K562 (cell line): ENCODE measurements around the gene SLC5A6. TPM values are rescaled to one million over a fixed set of nuclear protein-coding genes. Genes with fewer than 3 reads are reported as not detected.

ENCODE experiments used
- CAMTA2 ChIP-seq: fragments of 250-450 bp; sonication (Bioruptor Pico); conservative IDR thresholded peaks from 2 replicates; pipeline ENCODE4 v1.5.1; 2022
- FUS ChIP-seq: fragments of 200-400 bp; formaldehyde crosslinking; optimal IDR thresholded peaks from 2 replicates; pipeline ENCODE3; 2017; ENCODE audit warnings: low read depth, low read length
- KDM4B ChIP-seq, 2 experiments: fragments of 450-650 bp in 1 of 2; sonication (generic) in 1 of 2; IDR thresholded peaks; 2 replicates each; pipeline ENCODE4 v1.6.1; 2016 to 2017; ENCODE audit warnings: borderline replicate concordance in 2 of 2, antibody characterized with exemption in 1 of 2, low read depth in 1 of 2, mild to moderate bottlenecking in 1 of 2
- KLF16 ChIP-seq: IDR thresholded peaks from 2 replicates; pipeline ENCODE4 v1.6.1; 2016; ENCODE audit warnings: antibody characterized with exemption
- POU5F1 ChIP-seq: fragments of 150-350 bp; IDR thresholded peaks from 2 replicates; pipeline ENCODE4 v1.6.1; 2014; ENCODE audit warnings: borderline replicate concordance, low read length, low read depth, mild to moderate bottlenecking; ENCODE audit not compliant: partially characterized antibody
- SUPT5H ChIP-seq: fragments of 450-650 bp; IDR thresholded peaks from 2 replicates; pipeline ENCODE4 v1.6.1; 2016
- ZBTB17 ChIP-seq: fragments of 450-650 bp; formaldehyde crosslinking; IDR thresholded peaks from 2 replicates; pipeline ENCODE4 v1.4.0; 2020; ENCODE audit warnings: mild to moderate bottlenecking
- ZNF197 ChIP-seq: fragments of 200-800 bp; sonication (Bioruptor generic); IDR thresholded peaks from 2 replicates; pipeline ENCODE4 v1.6.1; 2016; ENCODE audit warnings: low read depth, missing genetic modification characterization, missing compliant biosample characterization
- ZNF24 ChIP-seq: fragments of 450-650 bp; IDR thresholded peaks from 2 replicates; pipeline ENCODE4 v1.6.1; 2016
- ZNF354B ChIP-seq: fragments of 250-450 bp; sonication (Bioruptor Pico); IDR thresholded peaks from 2 replicates; pipeline ENCODE4 v1.4.0; 2020
- ZNF696 ChIP-seq: fragments of 250-450 bp; sonication (Bioruptor Pico); conservative IDR thresholded peaks from 2 replicates; pipeline ENCODE4 v1.4.0; 2020; ENCODE audit warnings: mild to moderate bottlenecking, moderate library complexity
- polyA plus RNA-seq, 8 experiments: library from polyadenylated mRNA; depleted of rRNA in 4 of 8; stranded (reverse) in 5 of 8; unstranded in 3 of 8; fragments of >200 nt; fragmentation: Nextera tagmentation in 2 of 8; fragmentation: Illumina TruSeq in 1 of 8; extraction: Ambion mirVana in 2 of 8; extraction: Trizol in 1 of 8; gene quantifications; 2 replicates each; pipeline versions ENCODE4 v1.2.1 to v1.2.3, GENCODE V29; 2011 to 2014; ENCODE audit warnings: inconsistent platforms in 1 of 8, missing spikeins in 1 of 8
- total RNA-seq, 7 experiments: library from RNA; depleted of rRNA in 6 of 7; stranded (reverse); fragments of >200 nt in 6 of 7; fragmentation: Illumina TruSeq in 2 of 7; extraction: Trizol in 2 of 7; gene quantifications; 2 replicates each; pipeline versions ENCODE4 v1.2.1 to v1.2.3, GENCODE V29; 2011 to 2021; ENCODE audit warnings: low replicate concordance in 1 of 7
- TF ChIP-seq, protein P1 (sequence below), 2 experiments: fragments of 450-650 bp in 1 of 2; sonication (generic) in 1 of 2; formaldehyde crosslinking in 1 of 2; IDR thresholded peaks; 2 replicates each; pipeline versions ENCODE4 v1.7.1 to v1.9.0; 2016 to 2022; ENCODE audit warnings: inconsistent platforms in 1 of 2, mild to moderate bottlenecking in 1 of 2, missing genetic modification reagents in 1 of 2
- TF ChIP-seq, protein P2 (sequence below): fragments of 250-450 bp; sonication (Bioruptor Pico); IDR thresholded peaks from 2 replicates; pipeline ENCODE4 v1.5.0; 2021; ENCODE audit warnings: mild to moderate bottlenecking, borderline replicate concordance
- TF ChIP-seq, protein P3 (sequence below): sonication (generic); formaldehyde crosslinking; IDR thresholded peaks from 2 replicates; pipeline ENCODE4 v1.8.0; 2022; ENCODE audit warnings: missing genetic modification reagents, mild to moderate bottlenecking, borderline replicate concordance

SLC5A6 gene
- total and polyA plus RNA-seq, 9 of the 15 experiments (the other 6 are each of a cell fraction or from before 2014, with no cell fraction given), result 32.6 to 137 (median 107) TPM

DNA sequence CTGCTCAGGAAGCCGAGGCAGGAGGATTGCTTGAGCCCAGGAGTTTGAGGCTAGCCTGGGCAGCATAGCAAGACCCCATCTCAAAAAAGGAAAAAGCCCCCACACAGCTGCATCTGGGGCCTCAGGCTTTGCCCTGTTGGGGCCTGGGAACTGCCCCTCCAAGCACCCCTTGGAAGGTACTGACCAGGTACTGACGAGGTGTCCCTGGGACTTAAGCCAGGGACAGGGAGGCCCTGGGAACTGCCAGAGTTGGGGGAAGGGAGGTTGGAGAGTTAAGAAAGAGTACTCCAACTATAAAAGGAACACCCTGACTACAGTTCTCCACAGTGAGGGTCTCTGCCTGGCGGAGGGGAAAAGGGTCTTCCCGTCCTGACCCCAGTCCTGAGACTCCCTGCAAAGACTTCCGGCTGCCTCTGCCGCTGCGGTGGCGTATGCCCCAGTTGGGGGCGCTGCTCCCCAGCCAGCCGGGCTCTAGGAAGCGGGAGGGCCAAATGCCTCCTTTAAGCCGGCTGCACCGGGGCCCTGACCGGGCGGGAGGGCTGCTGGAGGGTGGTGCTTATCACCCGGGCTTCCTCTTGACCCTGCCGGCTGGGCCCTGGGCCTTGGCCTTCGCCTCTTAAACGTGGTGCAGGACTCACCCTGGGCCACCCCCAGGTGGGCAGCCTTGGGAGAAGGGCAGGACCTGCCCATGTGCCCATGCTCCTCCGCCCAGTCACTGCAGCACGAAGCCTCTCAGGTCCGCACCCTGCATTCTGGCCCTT, 38.0 kb upstream of the SLC5A6 start (continued):
- TF ChIP-seq, protein P1, sequence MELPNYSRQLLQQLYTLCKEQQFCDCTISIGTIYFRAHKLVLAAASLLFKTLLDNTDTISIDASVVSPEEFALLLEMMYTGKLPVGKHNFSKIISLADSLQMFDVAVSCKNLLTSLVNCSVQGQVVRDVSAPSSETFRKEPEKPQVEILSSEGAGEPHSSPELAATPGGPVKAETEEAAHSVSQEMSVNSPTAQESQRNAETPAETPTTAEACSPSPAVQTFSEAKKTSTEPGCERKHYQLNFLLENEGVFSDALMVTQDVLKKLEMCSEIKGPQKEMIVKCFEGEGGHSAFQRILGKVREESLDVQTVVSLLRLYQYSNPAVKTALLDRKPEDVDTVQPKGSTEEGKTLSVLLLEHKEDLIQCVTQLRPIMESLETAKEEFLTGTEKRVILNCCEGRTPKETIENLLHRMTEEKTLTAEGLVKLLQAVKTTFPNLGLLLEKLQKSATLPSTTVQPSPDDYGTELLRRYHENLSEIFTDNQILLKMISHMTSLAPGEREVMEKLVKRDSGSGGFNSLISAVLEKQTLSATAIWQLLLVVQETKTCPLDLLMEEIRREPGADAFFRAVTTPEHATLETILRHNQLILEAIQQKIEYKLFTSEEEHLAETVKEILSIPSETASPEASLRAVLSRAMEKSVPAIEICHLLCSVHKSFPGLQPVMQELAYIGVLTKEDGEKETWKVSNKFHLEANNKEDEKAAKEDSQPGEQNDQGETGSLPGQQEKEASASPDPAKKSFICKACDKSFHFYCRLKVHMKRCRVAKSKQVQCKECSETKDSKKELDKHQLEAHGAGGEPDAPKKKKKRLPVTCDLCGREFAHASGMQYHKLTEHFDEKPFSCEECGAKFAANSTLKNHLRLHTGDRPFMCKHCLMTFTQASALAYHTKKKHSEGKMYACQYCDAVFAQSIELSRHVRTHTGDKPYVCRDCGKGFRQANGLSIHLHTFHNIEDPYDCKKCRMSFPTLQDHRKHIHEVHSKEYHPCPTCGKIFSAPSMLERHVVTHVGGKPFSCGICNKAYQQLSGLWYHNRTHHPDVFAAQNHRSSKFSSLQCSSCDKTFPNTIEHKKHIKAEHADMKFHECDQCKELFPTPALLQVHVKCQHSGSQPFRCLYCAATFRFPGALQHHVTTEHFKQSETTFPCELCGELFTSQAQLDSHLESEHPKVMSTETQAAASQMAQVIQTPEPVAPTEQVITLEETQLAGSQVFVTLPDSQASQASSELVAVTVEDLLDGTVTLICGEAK (IDR thresholded peaks at IDR 0.05), result no peak
- TF ChIP-seq, protein P1 (CRISPR knock-in tag; IDR thresholded peaks at IDR 0.05), result no peak
- TF ChIP-seq ZBTB17 (CRISPR knock-in tag) (no peak), FUS (no peak), SUPT5H (no peak), KLF16 (no peak), ZNF24 (peak; percentile 39; the same call in 1 of the 2 replicates), ZNF197 (CRISPR knock-in tag) (no peak), ZNF354B (CRISPR knock-in tag) (no peak), POU5F1 (no peak), KDM4B (IDR thresholded peaks at IDR 0.05; ENCODE audit: borderline replicate concordance in 2 of 2, low read depth in 1 of 2) (no peak), ZNF696 (CRISPR knock-in tag) (no peak), CAMTA2 (CRISPR knock-in tag) (no peak)
- TF ChIP-seq, protein P2, sequence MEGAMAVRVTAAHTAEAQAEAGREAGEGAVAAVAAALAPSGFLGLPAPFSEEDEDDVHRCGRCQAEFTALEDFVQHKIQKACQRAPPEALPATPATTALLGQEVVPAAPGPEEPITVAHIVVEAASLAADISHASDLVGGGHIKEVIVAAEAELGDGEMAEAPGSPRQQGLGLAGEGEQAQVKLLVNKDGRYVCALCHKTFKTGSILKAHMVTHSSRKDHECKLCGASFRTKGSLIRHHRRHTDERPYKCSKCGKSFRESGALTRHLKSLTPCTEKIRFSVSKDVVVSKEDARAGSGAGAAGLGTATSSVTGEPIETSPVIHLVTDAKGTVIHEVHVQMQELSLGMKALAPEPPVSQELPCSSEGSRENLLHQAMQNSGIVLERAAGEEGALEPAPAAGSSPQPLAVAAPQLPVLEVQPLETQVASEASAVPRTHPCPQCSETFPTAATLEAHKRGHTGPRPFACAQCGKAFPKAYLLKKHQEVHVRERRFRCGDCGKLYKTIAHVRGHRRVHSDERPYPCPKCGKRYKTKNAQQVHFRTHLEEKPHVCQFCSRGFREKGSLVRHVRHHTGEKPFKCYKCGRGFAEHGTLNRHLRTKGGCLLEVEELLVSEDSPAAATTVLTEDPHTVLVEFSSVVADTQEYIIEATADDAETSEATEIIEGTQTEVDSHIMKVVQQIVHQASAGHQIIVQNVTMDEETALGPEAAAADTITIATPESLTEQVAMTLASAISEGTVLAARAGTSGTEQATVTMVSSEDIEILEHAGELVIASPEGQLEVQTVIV (CRISPR knock-in tag), result no peak
- TF ChIP-seq, protein P3, sequence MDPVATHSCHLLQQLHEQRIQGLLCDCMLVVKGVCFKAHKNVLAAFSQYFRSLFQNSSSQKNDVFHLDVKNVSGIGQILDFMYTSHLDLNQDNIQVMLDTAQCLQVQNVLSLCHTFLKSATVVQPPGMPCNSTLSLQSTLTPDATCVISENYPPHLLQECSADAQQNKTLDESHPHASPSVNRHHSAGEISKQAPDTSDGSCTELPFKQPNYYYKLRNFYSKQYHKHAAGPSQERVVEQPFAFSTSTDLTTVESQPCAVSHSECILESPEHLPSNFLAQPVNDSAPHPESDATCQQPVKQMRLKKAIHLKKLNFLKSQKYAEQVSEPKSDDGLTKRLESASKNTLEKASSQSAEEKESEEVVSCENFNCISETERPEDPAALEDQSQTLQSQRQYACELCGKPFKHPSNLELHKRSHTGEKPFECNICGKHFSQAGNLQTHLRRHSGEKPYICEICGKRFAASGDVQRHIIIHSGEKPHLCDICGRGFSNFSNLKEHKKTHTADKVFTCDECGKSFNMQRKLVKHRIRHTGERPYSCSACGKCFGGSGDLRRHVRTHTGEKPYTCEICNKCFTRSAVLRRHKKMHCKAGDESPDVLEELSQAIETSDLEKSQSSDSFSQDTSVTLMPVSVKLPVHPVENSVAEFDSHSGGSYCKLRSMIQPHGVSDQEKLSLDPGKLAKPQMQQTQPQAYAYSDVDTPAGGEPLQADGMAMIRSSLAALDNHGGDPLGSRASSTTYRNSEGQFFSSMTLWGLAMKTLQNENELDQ (CRISPR knock-in tag), result no peak
